Astrocyte (in vitro differentiated cells and primary cell): Measurements from ENCODE around the gene FAM20B.

Experiments
- EZH2 ChIP-seq: IDR thresholded peaks from 2 replicates; pipeline ENCODE4 v1.6.1; 2012; ENCODE audit warnings: mild to moderate bottlenecking, low read length, inconsistent platforms; ENCODE audit not compliant: insufficient read depth
- TF ChIP-seq, protein P1 (sequence below): IDR thresholded peaks from 2 replicates; pipeline ENCODE4 v1.5.1; 2011; ENCODE audit warnings: low read depth, mild to moderate bottlenecking, inconsistent platforms, low read length, moderate library complexity; ENCODE audit not compliant: insufficient read depth

DNA sequence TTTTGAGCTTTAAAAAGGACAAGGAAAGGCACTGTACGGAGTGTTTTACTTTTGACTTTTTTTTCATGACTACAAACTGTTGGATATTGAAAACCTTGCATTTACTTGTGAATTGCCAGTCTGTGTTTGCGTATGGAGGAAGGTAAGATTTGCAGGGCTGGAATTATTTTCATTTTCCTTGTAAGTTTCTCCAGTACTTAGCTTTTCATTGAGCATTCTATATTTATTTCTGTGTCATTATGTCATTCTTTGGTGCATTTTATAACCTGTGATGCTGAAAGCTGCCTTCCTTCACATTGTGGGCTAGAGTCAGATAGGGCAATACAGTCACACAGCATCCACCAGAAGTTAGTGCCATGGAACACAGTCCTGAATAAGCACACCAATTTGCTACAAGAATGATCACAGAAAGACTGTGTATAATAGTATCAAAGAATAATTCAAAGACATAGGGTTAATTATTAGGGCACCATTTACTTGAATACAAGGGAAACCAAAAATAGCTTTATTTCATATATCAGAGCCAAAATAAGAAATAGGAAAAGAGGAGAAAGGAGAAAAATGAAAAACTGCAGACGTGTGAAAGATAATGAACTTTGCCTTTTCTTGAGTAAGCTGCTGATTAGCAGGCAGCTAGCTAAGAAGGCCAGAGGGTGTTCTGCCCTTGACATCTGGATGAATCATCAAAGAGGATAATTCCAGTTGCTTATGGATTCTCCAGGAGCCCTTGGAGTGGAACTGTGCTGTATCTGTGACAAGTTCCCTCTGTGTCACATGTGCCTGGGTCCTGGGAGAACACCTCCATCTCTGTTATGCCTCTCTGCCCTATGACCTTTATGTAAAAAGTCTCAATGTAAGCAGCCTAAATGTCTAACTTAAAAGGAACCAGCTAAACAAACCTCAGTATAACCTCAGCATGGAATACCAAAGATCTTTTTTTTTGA, 8.0 kb upstream of the FAM20B start:
- TF ChIP-seq, protein P1, sequence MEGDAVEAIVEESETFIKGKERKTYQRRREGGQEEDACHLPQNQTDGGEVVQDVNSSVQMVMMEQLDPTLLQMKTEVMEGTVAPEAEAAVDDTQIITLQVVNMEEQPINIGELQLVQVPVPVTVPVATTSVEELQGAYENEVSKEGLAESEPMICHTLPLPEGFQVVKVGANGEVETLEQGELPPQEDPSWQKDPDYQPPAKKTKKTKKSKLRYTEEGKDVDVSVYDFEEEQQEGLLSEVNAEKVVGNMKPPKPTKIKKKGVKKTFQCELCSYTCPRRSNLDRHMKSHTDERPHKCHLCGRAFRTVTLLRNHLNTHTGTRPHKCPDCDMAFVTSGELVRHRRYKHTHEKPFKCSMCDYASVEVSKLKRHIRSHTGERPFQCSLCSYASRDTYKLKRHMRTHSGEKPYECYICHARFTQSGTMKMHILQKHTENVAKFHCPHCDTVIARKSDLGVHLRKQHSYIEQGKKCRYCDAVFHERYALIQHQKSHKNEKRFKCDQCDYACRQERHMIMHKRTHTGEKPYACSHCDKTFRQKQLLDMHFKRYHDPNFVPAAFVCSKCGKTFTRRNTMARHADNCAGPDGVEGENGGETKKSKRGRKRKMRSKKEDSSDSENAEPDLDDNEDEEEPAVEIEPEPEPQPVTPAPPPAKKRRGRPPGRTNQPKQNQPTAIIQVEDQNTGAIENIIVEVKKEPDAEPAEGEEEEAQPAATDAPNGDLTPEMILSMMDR: no peak
- no peak for TF ChIP-seq EZH2
